GM19452 (cell line): ENCODE data around the gene SLFN5.
"Not testable (repeated sequence)": the region's sequence is repeated elsewhere in the genome, so short reads cannot be mapped to it uniquely, and the experiment has no call there.

Experiments
- ATAC-seq: cut with Tn5 transposase; IDR thresholded peaks from one replicate; pipeline ENCODE4 v1.9.1; 2021; ENCODE audit not compliant: unreplicated experiment

The SLFN5 gene

DNA sequence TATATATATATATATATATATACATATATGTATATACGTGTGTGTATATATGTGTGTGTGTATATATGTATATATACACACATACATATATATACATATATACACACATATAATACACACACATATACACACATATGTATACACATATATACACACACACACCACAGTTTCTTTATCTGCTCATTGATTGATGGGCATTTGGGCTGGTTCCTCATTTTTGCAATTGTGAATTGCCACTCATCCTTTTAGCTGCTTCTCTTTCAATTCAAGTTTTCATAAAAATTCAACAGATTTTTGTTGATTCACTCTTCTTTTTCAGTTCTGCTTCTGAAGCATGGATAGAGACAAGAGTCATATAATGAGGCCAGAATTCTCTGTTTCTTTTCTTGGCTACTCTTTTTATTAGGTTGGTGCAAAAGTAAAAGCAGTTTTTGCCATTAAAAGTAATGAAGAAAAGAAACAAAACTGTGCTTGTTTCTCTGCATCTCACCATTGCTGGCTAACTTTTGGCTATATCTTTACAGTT is 44.5 kb downstream of the SLFN5 start:
- ATAC-seq, result no peak

DNA sequence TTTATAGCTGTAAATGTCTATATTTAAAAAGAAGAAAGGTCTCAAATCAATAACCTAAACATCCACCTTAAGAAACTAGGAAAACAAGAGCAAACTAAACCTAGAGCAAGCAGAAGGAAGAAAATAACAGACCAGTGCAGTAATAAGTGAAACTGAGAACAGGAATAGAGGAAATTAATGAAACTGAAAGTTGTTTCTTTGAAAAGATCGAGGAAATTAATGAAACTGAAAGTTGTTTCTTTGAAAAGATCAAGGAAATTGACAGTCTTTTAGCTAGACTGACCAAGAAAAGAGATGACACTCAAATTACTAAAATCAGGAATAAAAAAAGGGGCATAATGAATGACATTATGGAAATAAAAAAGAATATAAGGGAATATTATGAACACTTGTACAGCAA is 46.4 kb downstream of the SLFN5 start:
- no peak for ATAC-seq

DNA sequence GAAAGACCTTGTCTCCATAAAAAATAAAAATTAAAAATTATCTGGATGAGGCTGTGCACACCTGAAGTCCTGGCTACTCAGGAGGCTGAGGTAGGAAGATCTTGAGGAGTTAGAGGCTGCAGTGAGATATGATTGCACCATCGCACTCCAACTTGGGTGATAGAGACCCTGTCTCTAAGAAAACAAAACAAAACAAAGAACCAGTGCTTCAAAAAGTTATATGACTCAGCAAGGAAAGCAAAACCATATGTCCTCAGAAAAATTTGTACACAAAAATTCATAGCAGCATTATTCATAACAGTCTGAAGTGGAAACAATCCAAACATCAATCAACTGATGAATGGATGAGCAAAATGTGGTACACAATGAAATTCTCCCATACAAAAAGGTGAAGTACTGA is 48.9 kb downstream of the SLFN5 start:
- ATAC-seq, result no peak

DNA sequence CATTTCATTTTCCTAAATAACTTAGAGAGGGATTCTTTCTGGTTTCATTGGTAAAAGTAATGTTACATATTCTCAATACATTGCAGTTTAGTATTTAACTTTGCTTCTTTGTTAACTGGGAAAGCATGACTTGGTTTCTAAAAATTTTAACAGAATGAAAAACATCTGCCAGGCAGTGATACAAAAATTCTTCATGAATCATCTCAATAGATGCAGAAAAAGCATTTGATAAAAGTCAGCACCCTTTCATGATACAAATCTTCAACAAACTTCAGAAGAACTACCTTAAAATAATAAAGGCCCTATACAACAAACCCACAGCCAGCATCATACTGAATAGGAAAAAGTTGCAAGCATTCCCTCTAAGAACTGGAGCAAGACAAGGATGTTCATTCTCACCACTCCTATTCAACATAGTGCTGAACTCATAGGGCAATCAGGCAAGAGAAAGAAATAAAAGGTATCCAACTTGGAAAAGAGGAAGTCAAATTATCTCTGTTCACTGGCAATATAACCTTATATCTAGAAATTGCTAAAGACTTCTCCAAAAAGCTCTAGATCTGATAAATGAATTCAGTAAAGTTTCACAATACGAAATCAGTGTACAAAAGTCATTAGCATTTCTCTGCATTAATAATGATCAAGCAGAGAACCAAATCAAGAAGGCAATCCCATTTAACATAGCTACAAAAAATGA is 50.4 kb downstream of the SLFN5 start:
- no peak for ATAC-seq

DNA sequence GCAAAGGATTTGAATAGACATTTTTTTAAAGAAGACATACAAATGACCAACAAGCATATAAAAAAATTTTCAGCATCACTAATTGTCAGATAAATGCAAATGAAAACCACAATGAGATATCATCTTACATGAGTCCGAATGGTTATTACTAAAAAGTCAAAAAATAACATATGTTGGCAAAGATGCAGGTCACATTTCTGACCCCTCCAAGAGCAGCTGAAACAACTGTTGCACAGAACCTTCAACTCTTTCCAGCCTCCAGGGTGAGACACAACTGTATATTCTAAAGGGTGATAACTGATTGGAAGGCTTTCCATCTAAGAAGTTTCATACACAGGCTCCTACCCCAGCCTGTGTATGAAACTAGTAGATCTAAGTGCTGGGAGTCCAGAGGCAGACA is 51.9 kb downstream of the SLFN5 start:
- no peak for ATAC-seq

DNA sequence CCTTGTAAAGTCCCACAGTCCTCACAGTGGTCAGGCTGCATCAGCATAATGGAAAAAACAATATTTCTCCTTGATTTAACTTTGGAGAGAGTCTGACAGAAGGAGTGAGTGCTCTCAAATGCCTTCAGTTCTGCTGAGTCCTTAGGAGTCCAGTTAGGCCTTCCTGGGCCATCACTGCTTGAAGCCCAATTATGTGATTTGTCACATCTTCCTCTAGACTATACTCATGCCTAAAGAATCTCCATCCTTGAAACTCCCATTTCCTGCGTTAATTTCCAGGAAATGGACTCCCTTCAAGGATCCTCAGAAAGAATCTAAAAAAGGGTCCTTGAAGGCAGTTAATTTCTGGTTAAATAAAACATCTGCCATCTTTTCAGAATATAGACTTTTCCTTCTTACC is 52.8 kb downstream of the SLFN5 start:
- ATAC-seq, result no peak

DNA sequence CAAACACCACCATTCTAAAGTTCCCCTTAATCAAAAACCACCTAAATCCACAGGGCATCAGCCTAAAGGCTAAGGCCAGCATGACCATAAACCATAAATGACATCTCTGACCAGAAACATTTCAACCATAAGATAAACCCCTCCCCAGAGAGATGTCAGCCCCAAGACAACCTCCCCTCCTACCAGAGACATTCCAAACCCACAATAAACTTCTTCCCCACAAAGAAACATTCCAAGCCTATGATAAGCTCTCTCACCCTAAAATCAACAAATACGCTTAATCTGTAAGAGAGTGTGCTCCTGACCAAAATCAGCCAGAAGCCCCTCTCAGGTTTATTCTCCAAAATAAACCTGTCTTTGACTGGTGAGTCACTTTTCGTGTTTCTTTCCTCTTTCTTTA is 54.8 kb downstream of the SLFN5 start:
- ATAC-seq, result no peak

- no peak for ATAC-seq
Measured at GRCh38 chr17:35298639-35299038, 55.8 kb downstream of the SLFN5 start.

DNA sequence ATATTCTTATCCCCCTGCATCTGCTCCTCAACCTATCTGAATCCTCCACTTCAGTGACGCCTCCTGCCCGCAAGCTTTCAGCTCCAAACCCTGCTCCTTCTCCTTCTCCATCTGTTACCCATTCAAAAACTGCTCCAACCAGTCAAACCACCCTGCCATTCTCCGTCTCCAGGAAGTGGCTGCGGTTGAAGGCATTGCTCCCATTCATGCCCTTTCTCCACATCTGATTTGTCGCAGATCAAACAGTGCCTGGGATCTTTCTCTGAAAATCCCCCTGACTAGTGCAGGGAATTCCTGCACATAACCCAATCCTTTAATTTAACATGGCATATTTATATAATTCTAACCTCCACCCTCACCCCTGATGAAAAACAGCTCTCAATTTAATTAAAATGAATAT is 56.3 kb downstream of the SLFN5 start:
- no peak for ATAC-seq

DNA sequence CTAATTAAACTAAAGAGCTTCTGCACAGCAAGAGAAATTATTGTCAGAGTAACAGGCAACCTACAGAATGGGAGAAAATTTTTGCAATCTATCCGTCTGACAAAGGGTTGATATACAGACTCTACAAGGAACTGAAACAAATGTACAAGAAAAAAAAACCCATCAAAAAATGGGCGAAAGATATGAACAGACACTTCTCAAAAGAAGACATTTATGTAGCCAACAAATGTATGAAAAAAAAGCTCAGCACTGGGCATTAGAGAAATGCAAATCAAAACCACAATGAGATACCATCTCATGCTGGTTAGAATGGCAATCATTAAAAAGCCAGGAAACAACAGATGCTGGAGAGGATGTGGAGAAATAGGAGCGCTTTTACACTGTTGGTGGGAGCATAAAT is 66.5 kb downstream of the SLFN5 start:
- not testable (repeated sequence) for ATAC-seq

DNA sequence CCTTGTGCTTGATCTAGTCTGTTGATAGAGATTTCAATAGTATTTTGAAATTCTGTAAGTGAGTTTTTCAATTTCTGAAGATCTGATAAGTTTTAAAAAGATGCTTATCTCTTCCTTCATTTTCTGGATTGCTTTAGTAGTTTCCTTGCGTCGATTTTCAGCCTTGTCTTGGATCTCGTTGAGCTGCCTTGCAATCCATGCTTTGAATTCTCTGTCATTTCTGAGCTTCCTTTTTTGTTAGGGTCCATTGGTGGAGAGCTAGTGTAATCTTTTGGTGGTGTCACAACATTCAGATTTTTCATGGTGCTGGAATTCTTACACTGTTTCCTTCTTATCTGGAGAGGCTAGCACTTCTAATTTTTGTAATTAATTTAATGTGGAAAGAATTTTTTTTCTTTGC is 69.5 kb downstream of the SLFN5 start:
- ATAC-seq, result no peak

GRCh38 chr17:35312790-35313711 is 70.2 kb downstream of the SLFN5 start:
- ATAC-seq, result peak; percentile 69

DNA sequence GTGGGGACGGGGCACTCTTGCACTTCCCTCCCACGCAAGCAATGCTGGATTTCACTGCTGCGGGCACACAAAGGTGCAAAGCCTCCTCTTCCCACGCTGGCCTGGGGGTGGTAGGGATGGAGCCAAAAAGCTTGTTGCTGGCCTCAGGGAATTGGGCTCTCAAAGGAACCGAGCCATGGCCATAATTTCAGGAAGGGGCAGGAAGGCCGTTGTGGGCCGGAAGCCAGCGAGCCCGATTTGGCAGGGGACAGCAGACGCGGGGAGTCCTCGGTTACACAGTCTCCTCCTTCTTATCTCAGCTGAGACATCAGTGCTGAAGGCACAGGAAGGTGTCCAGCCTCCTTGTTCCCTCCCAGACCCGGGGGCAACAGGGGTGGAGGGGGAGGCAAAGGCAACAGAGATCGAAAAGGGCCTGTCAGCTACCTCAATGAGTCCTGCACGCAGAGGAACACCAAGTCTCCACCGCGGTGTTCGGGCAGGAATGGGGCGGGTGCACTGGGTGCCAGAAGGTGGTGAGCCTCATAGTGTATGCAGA is 71.1 kb downstream of the SLFN5 start:
- ATAC-seq, result no peak

DNA sequence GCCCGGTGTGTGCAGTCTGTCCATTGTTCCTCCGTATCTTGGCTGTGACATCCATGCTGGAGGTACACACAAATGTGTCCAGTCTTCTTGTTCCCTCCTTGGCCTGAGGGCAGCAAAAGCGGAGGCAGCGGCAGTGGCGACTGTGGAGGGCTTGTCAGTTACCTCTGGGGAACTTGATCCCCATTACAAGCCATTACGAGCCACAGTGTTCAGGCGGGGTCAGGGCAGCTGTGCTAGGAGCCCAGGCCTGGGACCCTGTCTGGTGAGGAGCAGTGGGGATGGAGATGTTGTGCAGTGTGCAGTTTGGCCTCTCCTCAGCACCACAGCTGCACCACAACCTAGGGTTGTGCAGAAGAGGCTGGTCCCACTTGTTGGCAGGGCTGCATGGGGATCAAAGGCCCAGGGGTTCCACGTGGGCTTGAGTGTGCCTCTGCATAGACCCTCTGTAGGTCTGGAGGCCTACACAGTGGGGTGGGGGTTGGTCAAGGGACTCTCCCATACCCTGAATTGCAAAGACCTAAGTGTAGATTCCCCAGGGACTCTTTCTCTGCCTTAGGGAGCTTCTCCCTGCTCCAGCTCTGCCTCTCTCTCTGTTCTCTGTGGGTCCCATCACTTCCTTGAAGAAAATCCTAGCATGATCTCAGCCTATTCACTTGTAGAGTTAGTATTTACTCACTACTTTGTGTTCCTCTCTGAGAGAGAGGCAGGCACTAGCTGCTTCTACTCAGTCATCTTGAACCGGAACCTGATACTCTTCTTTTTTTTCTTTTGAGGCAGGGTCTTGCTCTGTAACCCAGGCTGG is 71.7 kb downstream of the SLFN5 start:
- ATAC-seq, result no peak

DNA sequence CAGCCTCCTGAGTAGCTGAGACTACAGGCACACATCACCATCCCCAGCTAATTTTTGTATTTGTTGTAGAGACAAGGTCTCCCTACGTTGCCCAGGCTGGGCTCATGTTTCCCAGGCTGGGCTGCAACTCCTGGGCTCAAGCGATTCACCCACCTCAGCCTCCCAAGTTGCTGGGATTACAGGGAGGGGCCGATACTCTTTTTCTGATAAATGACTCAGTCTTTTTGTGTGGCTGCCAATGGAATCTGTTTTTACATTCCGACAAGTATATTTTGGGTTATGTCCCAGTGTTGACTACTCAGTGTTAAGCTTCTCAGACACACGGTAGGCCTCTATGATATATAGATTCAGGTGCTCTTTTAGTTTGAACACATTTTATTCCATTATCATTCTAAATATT is 72.4 kb downstream of the SLFN5 start:
- no peak for ATAC-seq

- ATAC-seq, result no peak
Measured at GRCh38 chr17:35315971-35316370, 73.1 kb downstream of the SLFN5 start.

DNA sequence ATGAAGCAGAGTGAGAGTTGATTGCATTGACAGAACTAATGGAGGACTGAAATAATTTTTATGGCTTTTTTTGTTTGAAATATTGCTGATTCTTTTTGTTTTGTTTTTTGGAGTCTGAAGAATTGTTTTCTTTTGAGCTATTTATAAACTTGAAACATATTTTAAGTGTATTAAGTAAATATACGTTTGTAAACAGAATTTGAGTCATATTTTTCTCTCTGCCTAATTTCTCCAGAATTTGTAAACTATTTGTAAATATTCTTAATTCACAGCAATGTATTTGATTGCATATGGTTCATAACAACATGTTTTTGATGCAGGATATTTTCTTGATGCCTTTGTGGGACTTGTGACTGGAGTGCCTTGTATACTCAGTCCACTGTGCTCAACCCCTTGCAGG is 79.9 kb downstream of the SLFN5 start:
- no peak for ATAC-seq
